IMR-90 (cell line): Measurements from ENCODE around the gene ZNF385B. TPM values are rescaled to one million over a fixed set of nuclear protein-coding genes. Genes with fewer than 3 reads are reported as not detected.
A peak's percentile ranks its signal among the peaks of the same experiment; 100 is the strongest.

Experiments used
- ATAC-seq: fragments of 200-7000 bp; cut with Tn5 transposase; 2 replicates; pipeline ENCODE4 v1.9.1; 2020; ENCODE audit warnings: low read depth, mild to moderate bottlenecking, moderate library complexity
- BruUV-seq: library from RNA; stranded (reverse); fragments of 400-500 nt; replicated peaks from 2 replicates; lab custom pipeline; 2021; lab: Mats Ljungman, UMichigan
- CTCF ChIA-PET: fragments of 300-600 bp; formaldehyde crosslinking; extraction: SDS; loops from one replicate; lab custom pipeline; 2021; ENCODE audit warnings: antibody characterized with exemption; lab: Yijun Ruan, JAX
- POLR2A ChIA-PET: fragments of 300-600 bp; sonication (Branson Sonifier 250); formaldehyde crosslinking; loops from one replicate; lab custom pipeline; 2022; ENCODE audit warnings: antibody characterized with exemption; ENCODE audit not compliant: unreplicated experiment; lab: Charles Lee
- DNase-seq: peaks from one replicate; pipeline ENCODE4 v3.0.0; 2013
- H2AFZ ChIP-seq: replicated peaks from 2 replicates; pipeline ENCODE3; 2013; ENCODE audit warnings: low read length, mild to moderate bottlenecking; ENCODE audit not compliant: poor library complexity
- H2AK5ac ChIP-seq: 2 replicates; pipeline ENCODE4 v1.6.1; 2013; ENCODE audit warnings: low read depth, low read length, inconsistent platforms
- H2AK9ac ChIP-seq: replicated peaks from 2 replicates; pipeline ENCODE3; 2013; ENCODE audit warnings: mild to moderate bottlenecking, low read depth, low read length, moderate library complexity; ENCODE audit not compliant: poor library complexity
- H2BK120ac ChIP-seq: 2 replicates; pipeline ENCODE4 v1.6.1; 2013; ENCODE audit warnings: low read depth, low read length, inconsistent platforms
- H2BK15ac ChIP-seq: 3 replicates; pipeline ENCODE4 v1.6.1; 2013; ENCODE audit warnings: low read depth, low read length, inconsistent platforms
- H2BK20ac ChIP-seq: 2 replicates; pipeline ENCODE4 v1.6.1; 2013; ENCODE audit warnings: low read depth, mild to moderate bottlenecking, inconsistent platforms, low read length, moderate library complexity
- H2BK5ac ChIP-seq: 2 replicates; pipeline ENCODE4 v1.6.1; 2013; ENCODE audit warnings: mild to moderate bottlenecking, low read depth, low read length, inconsistent platforms; ENCODE audit not compliant: poor library complexity, severe bottlenecking
- H3K14ac ChIP-seq: replicated peaks from 2 replicates; pipeline ENCODE4 v1.6.1; 2013; ENCODE audit warnings: low read depth, low read length, inconsistent platforms
- H3K18ac ChIP-seq: 2 replicates; pipeline ENCODE4 v1.6.1; 2013; ENCODE audit warnings: low read depth, low read length, control low read depth
- H3K23ac ChIP-seq: 2 replicates; pipeline ENCODE4 v1.6.1; 2013; ENCODE audit warnings: low read depth, low read length, inconsistent platforms
- H3K27ac ChIP-seq: 2 replicates; pipeline ENCODE4 v1.5.1; 2013; ENCODE audit warnings: mild to moderate bottlenecking, control low read depth, low read length; ENCODE audit not compliant: insufficient read depth
- H3K27me3 ChIP-seq: 2 replicates; pipeline ENCODE4 v1.6.1; 2013; ENCODE audit warnings: low read length; ENCODE audit not compliant: control insufficient read depth, insufficient read depth
- H3K36me3 ChIP-seq: 2 replicates; pipeline ENCODE4 v1.6.1; 2013; ENCODE audit warnings: low read length, mixed read lengths; ENCODE audit not compliant: control insufficient read depth, insufficient read depth
- H3K4ac ChIP-seq: 2 replicates; pipeline ENCODE4 v1.6.1; 2013; ENCODE audit warnings: low read depth, low read length, inconsistent platforms
- H3K4me1 ChIP-seq: 2 replicates; pipeline ENCODE4 v1.6.1; 2013; ENCODE audit warnings: low read length, mixed read lengths; ENCODE audit not compliant: control insufficient read depth, insufficient read depth
- H3K4me2 ChIP-seq: 2 replicates; pipeline ENCODE4 v1.6.1; 2013; ENCODE audit warnings: low read depth, mild to moderate bottlenecking, control low read depth, low read length, moderate library complexity
- H3K4me3 ChIP-seq: 2 replicates; pipeline ENCODE4 v1.5.1; 2013; ENCODE audit warnings: low read depth, mild to moderate bottlenecking, control low read depth, low read length, moderate library complexity; ENCODE audit not compliant: insufficient read depth
- H3K56ac ChIP-seq: 2 replicates; pipeline ENCODE4 v1.6.1; 2013; ENCODE audit warnings: low read length, inconsistent platforms; ENCODE audit not compliant: insufficient read depth; ENCODE audit errors: extremely low read depth
- H3K79me1 ChIP-seq, 2 experiments: 2 replicates each; pipeline ENCODE4 v1.6.1; 2013; ENCODE audit warnings: low read length in 2 of 2, inconsistent platforms in 1 of 2, low read depth in 1 of 2
- H3K9ac ChIP-seq: 2 replicates; pipeline ENCODE4 v1.6.1; 2013; ENCODE audit warnings: low read depth, low read length, control low read depth
- H3K9me1 ChIP-seq: 2 replicates; pipeline ENCODE4 v1.6.1; 2013; ENCODE audit warnings: low read length, inconsistent platforms; ENCODE audit not compliant: insufficient read depth
- H3K9me3 ChIP-seq: 2 replicates; pipeline ENCODE4 v1.6.1; 2013; ENCODE audit warnings: low read length; ENCODE audit not compliant: control insufficient read depth, insufficient read depth
- H4K20me1 ChIP-seq: 2 replicates; pipeline ENCODE4 v1.6.1; 2013; ENCODE audit warnings: low read length, inconsistent platforms; ENCODE audit not compliant: insufficient read depth
- H4K5ac ChIP-seq: 2 replicates; pipeline ENCODE4 v1.6.1; 2013; ENCODE audit warnings: mild to moderate bottlenecking, low read depth, low read length, control low read depth
- H4K8ac ChIP-seq, 2 experiments: 2 replicates each; pipeline ENCODE4 v1.6.1; 2013; ENCODE audit warnings: low read depth in 2 of 2, low read length in 2 of 2, control low read depth in 1 of 2, inconsistent platforms in 1 of 2
- H4K91ac ChIP-seq: 2 replicates; pipeline ENCODE4 v1.6.1; 2013; ENCODE audit warnings: low read depth, low read length, inconsistent platforms; ENCODE audit not compliant: insufficient read depth
- BHLHE40 ChIP-seq: fragments of 150-350 bp; IDR thresholded peaks from 2 replicates; pipeline ENCODE4 v1.6.1; 2016; ENCODE audit warnings: mild to moderate bottlenecking, low read depth, low read length
- CEBPB ChIP-seq: IDR thresholded peaks from 2 replicates; pipeline ENCODE4 v1.6.1; 2012; ENCODE audit warnings: low read depth, low read length, improper control_type of control experiment
- CHD1 ChIP-seq: IDR thresholded peaks from 2 replicates; pipeline ENCODE4 v1.6.1; 2012; ENCODE audit warnings: low read depth, low read length, improper control_type of control experiment
- CTCF ChIP-seq: conservative IDR thresholded peaks from 2 replicates; pipeline ENCODE4 v1.5.1; 2012; ENCODE audit warnings: mild to moderate bottlenecking, low read depth, low read length, improper control_type of control experiment
- ELK1 ChIP-seq: fragments of 150-350 bp; IDR thresholded peaks from 2 replicates; pipeline ENCODE4 v1.6.1; 2016; ENCODE audit warnings: low read depth, mild to moderate bottlenecking, low read length, moderate library complexity, borderline replicate concordance
- FOS ChIP-seq: fragments of 150-350 bp; IDR thresholded peaks from 2 replicates; pipeline ENCODE4 v1.6.1; 2016; ENCODE audit warnings: low read depth, low read length
- MAFK ChIP-seq: IDR thresholded peaks from 2 replicates; pipeline ENCODE4 v1.6.1; 2012; ENCODE audit warnings: low read depth, low read length, improper control_type of control experiment
- MXI1 ChIP-seq: IDR thresholded peaks from 2 replicates; pipeline ENCODE4 v1.6.1; 2012; ENCODE audit warnings: low read depth, mild to moderate bottlenecking, low read length, moderate library complexity, borderline replicate concordance
- NFE2L2 ChIP-seq: fragments of 150-350 bp; IDR thresholded peaks from 2 replicates; pipeline ENCODE4 v1.6.1; 2016; ENCODE audit warnings: low read depth, mild to moderate bottlenecking, low read length
- RAD21 ChIP-seq: IDR thresholded peaks from 2 replicates; pipeline ENCODE4 v1.6.1; 2012; ENCODE audit warnings: low read length, improper control_type of control experiment
- RCOR1 ChIP-seq: IDR thresholded peaks from 2 replicates; pipeline ENCODE4 v1.6.1; 2012; ENCODE audit warnings: mild to moderate bottlenecking, low read length, improper control_type of control experiment; ENCODE audit not compliant: insufficient replicate concordance
- RFX5 ChIP-seq: IDR thresholded peaks from 2 replicates; pipeline ENCODE4 v1.8.0; 2012; ENCODE audit warnings: low read depth, mild to moderate bottlenecking, low read length, moderate library complexity
- SMC3 ChIP-seq: fragments of 150-350 bp; IDR thresholded peaks from 2 replicates; pipeline ENCODE4 v1.6.1; 2016; ENCODE audit warnings: low read depth, mild to moderate bottlenecking, antibody characterized with exemption, low read length, moderate library complexity
- USF2 ChIP-seq: fragments of 150-350 bp; IDR thresholded peaks from 2 replicates; pipeline ENCODE4 v1.6.1; 2017; ENCODE audit warnings: mild to moderate bottlenecking, antibody characterized with exemption, low read length, low read depth
- WGBS, 2 experiments: methylation state at CpG; one replicate each; pipeline versions ENCODE4 v1.1.5 to v1.1.7; 2013; ENCODE audit warnings: missing lambda C conversion rate in 2 of 2; ENCODE audit not compliant: insufficient read length in 1 of 2; ENCODE audit errors: extremely low coverage in 2 of 2; 5-methylcytosine and 5-hydroxymethylcytosine counted together
- dilution Hi-C: fragments of 300-500 bp; cut with HindIII; formaldehyde crosslinking; loops from one replicate; pipeline ENCODE4 v1.14.3; 2018; ENCODE audit warnings: low sequenced_read_pairs; ENCODE audit not compliant: unreplicated experiment
- in situ Hi-C: fragments of 300-500 bp; cut with MboI; formaldehyde crosslinking; loops from 3 replicates; pipeline ENCODE4 v1.14.3; 2019; ENCODE audit warnings: low sequenced_read_pairs, inconsistent platforms, mixed read lengths
- intact Hi-C: fragments of 100-400 bp; cut with micrococcal nuclease; formaldehyde crosslinking; loops from 2 replicates; pipeline ENCODE4 v1.10.0; 2022
- polyA plus RNA-seq, 3 experiments: library from polyadenylated mRNA; depleted of rRNA; stranded (reverse); fragments of >200 nt; gene quantifications; 2 replicates each; pipeline ENCODE4 v1.2.3, GENCODE V29; 2012; ENCODE audit warnings: low replicate concordance in 1 of 3
- total RNA-seq: library from RNA; depleted of rRNA; stranded (reverse); fragments of >200 nt; gene quantifications from 2 replicates; pipeline ENCODE4 v1.2.3, GENCODE V29; 2012

ZNF385B gene
- total and polyA plus RNA-seq, 2 of the 4 experiments (the other 2 are of a cell fraction) = not detected

- Histone ChIP-seq H3K23ac (no peak overlapping the region), H3K4me3 (no peak overlapping the region), H4K20me1 (no peaks in the 10 kb centered on the region), H2AK9ac (no peak overlapping the region), H2BK120ac (no peak overlapping the region), H3K27me3 (no peaks in the 10 kb centered on the region), H3K18ac (no peak overlapping the region), H3K4me2 (no peak overlapping the region), H3K14ac (no peak overlapping the region), H4K91ac (no peak overlapping the region), H2AFZ (no peak overlapping the region), H2BK20ac (no peak overlapping the region), H3K9ac (no peak overlapping the region), H4K5ac (no peak overlapping the region), H3K9me1 (no peaks in the 10 kb centered on the region), H2AK5ac (no peak overlapping the region), H3K4me1 (peaks cover 2% of the 10 kb centered on the region), H3K9me3 (no peaks in the 10 kb centered on the region), H4K8ac (no peak overlapping the region), H3K36me3 (no peaks in the 10 kb centered on the region), H3K27ac (no peak overlapping the region), H2BK5ac (no peak overlapping the region), H3K79me1 (no peaks in the 10 kb centered on the region), H3K4ac (no peak overlapping the region), H2BK15ac (no peak overlapping the region; the same call in 2 of the 3 replicates), H3K56ac (no peak overlapping the region)
- ATAC-seq (peak; percentile 27; the same call in 1 of the 2 replicates), DNase-seq (peak; percentile 44)
- WGBS, 2 experiments = no CpG with 5 or more reads among the region's 2 CpGs
- no peak for TF ChIP-seq ELK1
- no peak for TF ChIP-seq CTCF
- no peak for TF ChIP-seq CEBPB
- TF ChIP-seq RCOR1 = no peak
- no peak for TF ChIP-seq BHLHE40
- TF ChIP-seq FOS = no peak
- TF ChIP-seq RFX5 = no peak
- no peak for TF ChIP-seq SMC3
- no peak for TF ChIP-seq MXI1
- TF ChIP-seq RAD21 = no peak
- no peak for TF ChIP-seq CHD1
- no peak for TF ChIP-seq USF2
- TF ChIP-seq MAFK = no peak
- no peak for TF ChIP-seq NFE2L2
- BruUV-seq = no TSS peak
- intact Hi-C loops (no loop called here), in situ Hi-C loops (no loop called here), dilution Hi-C loops (no loop called here)
- ChIA-PET POLR2A (no interaction called here), CTCF (no interaction called here)
Observed at GRCh38 chr2:179686718-179687342, 174.6 kb downstream of the ZNF385B start.
